ENCODE results near the gene CBX4.

CBX4 gene

DNA sequence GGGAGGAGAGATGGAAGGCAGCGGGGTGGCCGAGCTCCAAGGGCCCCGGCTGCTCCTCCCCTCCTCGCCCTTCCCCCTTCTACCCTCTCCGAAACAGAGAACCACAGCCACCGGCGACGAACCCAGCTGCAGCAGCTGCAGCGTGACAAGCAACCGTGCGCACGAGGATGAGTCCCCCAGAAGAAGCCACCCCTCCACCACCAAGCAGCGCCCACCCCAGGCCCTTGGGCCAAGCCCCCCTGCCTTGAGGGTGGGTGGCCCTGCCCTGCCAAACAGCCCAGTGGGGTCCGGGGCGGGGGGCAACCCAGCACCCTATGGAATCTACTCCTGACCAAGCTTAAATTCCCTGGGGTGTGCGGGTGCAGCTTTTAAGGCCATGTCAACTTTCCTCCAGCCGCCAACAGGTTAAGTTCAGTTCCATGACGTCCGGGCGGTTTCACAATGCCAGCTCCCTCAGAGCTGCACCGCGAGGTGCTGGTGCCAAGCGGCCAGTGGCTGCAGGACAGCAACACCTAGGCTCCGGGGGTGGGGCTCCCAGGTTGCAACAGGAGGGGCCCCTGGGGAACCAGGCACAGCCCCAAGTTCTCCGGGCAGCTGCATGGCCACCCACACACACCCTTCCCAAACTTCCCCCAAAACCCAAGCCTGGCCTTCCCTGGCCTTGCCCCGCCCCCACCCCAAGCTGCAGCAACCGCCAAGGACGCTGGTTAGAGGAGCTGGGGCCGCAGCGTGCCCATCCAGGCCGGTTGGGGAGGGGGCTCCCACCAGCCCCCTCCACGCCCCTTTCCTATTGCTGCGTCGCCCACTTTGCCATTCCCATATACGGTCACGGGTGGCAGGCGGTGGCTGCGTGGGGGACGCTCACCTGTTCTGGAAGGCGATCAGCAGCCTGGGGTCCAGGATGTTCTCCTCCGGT is 2.0 kb downstream of the CBX4 start:
- DNase-seq (ENCODE audit: extremely low read depth, insufficient read length), result peak; percentile 85
- H3K4me3 ChIP-seq (replicated peaks; ENCODE audit: low read depth, low read length), result peak overlapping the region; percentile 79
- H3K36me3 ChIP-seq (ENCODE audit: control insufficient read depth, insufficient read depth, low read length), result peaks cover 6% of the 10 kb centered on the region
- no peaks in the 10 kb centered on the region; the same call in 1 of the 2 replicates for H3K27me3 ChIP-seq (replicated peaks; ENCODE audit: control insufficient read depth, insufficient read depth, low read length)
- no peak for TF ChIP-seq CTCF (IDR thresholded peaks at IDR 0.05; ENCODE audit: insufficient read depth, low read length, poor library complexity, severe bottlenecking)

GRCh38 chr17:79836510-79836971 is 2.7 kb downstream of the CBX4 start:
- no peaks in the 10 kb centered on the region; the same call in 1 of the 2 replicates for H3K27me3 ChIP-seq (replicated peaks; ENCODE audit: control insufficient read depth, insufficient read depth, low read length)
- H3K36me3 ChIP-seq (ENCODE audit: control insufficient read depth, insufficient read depth, low read length), result peaks cover 6% of the 10 kb centered on the region
- DNase-seq (ENCODE audit: extremely low read depth, insufficient read length), result no peak
- TF ChIP-seq CTCF (IDR thresholded peaks at IDR 0.05; ENCODE audit: insufficient read depth, low read length, poor library complexity, severe bottlenecking), result no peak
- H3K4me3 ChIP-seq (replicated peaks; ENCODE audit: low read depth, low read length), result peak overlapping the region; percentile 79

DNA sequence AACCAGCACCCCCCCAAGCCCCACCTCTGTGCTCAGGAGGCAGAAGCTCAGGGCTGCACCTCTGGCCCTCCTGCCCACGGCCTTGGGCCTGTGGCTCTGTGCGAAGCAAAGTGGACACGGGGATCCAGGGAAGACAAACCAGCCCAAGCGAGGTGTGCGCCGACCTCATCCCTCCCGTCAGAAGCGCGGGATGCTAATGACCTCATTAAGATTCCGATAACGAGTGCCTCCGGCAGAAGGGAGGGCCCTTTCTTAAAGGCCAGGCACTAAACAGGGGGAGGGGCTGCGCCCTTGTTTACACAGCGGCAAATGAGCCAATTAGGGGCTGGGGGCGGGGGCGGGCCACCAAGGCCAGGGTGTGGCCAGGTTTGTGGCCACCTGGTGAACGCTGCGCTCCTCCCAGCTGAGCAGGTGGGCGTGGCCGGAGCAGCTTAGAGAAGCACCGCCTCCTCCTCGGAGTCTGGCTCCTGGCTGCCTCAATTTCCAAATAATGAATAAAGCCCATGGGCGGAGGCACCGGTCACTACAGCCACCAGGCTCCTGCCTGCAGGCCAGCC is 3.2 kb downstream of the CBX4 start:
- no peak for DNase-seq (ENCODE audit: extremely low read depth, insufficient read length)

DNA sequence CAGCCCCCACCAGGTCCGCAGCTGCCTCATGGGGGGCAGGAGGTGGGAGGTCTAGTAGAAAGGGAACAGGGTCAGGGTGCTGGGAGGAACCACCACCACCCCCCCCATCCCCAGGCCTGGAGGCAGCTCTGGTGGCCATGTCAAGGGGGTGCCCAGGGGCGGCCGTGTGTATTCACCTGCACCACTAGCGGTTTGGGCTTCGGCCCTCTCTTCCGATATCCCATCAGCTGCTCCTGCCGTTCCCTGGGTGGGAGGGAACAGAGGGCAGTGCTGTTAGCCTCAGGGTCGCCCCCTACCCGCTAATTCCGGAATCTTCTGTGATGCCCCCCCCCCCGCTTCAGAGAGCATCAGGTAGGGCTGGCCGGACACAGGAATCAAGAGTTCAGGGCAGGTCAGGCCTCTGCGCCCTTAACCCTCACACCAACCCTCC is 3.8 kb downstream of the CBX4 start:
- H3K27me3 ChIP-seq (replicated peaks; ENCODE audit: control insufficient read depth, insufficient read depth, low read length), result no peaks in the 10 kb centered on the region; the same call in 1 of the 2 replicates
- no peak for DNase-seq (ENCODE audit: extremely low read depth, insufficient read length)
- H3K36me3 ChIP-seq (ENCODE audit: control insufficient read depth, insufficient read depth, low read length), result peaks cover 6% of the 10 kb centered on the region
- TF ChIP-seq CTCF (IDR thresholded peaks at IDR 0.05; ENCODE audit: insufficient read depth, low read length, poor library complexity, severe bottlenecking), result no peak
- H3K4me3 ChIP-seq (replicated peaks; ENCODE audit: low read depth, low read length), result no peak overlapping the region

More for the DNA sequence above, 3.2 kb downstream of the CBX4 start:
- TF ChIP-seq CTCF (IDR thresholded peaks at IDR 0.05; ENCODE audit: insufficient read depth, low read length, poor library complexity, severe bottlenecking), result no peak
- Histone ChIP-seq H3K36me3 (ENCODE audit: control insufficient read depth, insufficient read depth, low read length) (peaks cover 6% of the 10 kb centered on the region), H3K4me3 (replicated peaks; ENCODE audit: low read depth, low read length) (no peak overlapping the region), H3K27me3 (replicated peaks; ENCODE audit: control insufficient read depth, insufficient read depth, low read length) (no peaks in the 10 kb centered on the region; the same call in 1 of the 2 replicates)

DNA sequence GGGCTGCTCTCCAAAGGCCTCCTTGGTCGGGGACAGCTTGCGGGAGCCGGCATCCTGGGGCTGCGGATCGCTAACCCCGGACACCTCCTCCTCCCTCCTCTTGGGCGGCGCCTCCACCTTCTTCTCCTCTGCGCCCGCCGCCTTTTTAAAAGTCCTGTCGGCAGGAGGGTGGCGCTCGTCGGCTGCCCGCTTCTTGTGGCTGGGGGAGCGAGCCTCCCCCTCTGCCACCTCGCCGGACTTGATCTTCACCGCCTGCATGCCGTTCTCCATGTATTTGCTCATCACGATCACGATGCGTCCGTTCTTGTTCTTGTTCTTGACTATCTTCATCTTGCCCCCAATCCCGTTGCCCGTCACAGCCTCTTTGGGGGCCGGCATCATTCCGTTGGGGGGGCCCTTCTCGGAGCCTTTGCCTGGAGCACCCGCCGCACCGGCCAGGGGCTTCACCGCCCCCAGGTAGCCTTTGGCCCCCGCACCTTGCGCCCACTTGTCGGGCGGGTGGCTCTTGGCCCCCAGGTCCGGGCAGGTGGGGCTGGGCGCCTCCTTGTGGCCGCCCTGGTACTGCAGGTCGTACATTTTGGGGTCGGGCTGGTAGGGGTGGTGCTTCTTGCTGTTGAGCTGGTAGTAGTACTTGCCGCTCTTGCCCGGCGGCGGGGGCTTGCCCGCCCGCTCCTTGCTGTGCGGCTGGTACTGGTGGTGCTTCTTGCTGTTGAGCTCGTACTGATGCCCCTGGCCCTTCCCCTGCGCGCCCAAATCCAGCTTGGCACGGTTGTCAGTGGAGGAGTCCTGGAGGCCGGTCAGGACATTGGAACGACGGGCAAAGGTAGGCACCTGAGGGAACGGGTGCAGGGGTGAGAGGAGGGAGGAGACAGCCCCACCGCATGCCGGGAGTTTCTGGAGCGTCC is 4.4 kb downstream of the CBX4 start:
- Histone ChIP-seq H3K4me3 (replicated peaks; ENCODE audit: low read depth, low read length) (no peak overlapping the region), H3K36me3 (ENCODE audit: control insufficient read depth, insufficient read depth, low read length) (peaks cover 6% of the 10 kb centered on the region), H3K27me3 (replicated peaks; ENCODE audit: control insufficient read depth, insufficient read depth, low read length) (no peaks in the 10 kb centered on the region)
- peak; percentile 61 for TF ChIP-seq CTCF (IDR thresholded peaks at IDR 0.05; ENCODE audit: insufficient read depth, low read length, poor library complexity, severe bottlenecking)
- no peak for DNase-seq (ENCODE audit: extremely low read depth, insufficient read length)
